Measurements from ENCODE around the gene IGSF9.

Gene IGSF9

DNA sequence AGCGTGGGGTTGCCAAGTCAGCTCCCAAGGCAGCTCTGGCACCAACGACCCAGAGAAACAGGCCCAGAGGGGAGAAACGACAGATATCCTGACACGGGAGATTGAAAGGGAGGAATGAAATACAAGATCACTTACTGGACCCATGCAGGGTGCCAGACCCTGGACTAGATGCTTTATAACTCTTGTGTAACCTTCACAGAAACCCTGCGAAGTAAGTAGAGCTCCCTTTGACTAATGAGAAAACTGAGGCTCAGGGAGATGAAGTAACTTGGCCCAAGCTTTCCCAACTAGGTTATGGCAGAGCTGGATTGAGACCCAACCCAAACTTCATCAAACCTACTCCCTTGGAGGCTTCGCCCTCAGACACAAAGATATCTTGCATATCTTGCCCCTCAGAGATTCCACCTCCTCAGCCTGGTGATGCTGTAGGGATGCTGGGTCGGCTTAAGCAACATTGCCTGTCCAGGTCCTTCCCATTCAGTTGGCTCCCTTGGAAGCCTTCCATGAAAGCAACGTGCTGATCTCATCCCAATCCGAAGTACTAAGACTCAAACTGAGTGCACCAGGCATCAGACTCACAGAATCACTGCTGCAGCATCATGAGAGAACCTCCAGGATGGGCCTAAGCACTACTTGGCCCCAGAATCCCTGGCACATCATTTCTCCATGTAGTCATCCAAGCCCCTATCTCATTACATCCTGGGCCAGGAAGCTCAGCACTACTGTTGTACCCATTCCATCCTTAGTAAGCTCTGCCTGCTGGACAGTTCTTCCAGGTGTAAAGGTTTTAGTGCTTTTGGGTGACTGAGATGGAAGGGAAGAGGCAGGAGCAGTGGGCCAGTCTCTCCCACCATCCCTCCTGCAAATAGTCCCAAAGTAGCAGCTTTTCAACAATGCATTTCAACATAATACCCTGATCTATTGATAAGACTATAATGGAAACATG lies 1.1 kb upstream of the IGSF9 start:
- no peak for DNase-seq (ENCODE audit: low read depth)

DNA sequence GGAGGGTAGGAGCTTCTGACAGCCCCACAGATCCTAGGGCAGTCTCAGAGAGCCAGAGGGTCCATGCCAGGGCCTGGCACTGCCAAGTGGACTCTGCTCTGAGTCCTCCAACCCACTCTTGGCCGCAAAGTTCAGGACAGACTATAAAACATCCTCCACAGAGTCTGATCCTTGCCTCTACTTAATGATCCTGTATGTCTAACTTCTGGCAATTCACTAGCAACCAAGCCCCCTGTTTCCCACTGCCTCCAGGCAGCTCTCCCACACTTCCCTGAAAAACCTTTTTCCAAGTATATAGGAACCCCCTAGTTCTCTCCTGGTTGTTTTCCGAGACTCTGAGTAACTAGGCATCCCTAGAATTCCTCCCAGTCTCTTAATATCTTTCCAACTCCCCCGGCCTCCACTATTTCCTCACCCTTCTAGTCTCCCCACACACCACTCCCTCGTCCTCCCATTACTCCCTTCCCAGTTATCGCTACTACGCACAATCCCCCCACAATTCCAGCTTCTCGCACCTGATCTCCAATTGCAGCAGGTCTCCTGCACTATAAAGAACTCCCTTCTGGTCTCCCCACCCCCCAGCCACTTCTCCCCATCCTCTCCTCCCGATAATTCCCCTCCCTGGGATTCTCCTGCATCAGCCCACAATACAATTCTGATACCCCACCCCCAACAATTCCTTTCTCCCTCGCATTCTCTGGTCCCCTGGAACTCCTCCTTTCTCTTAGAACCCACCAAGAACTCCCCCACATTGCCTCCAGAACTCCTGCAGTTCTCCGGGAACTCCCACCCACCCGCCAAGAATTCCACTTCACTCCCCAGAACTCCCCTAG lies 574 bp downstream of the IGSF9 start:
- DNase-seq (ENCODE audit: low read depth), result no peak

DNA sequence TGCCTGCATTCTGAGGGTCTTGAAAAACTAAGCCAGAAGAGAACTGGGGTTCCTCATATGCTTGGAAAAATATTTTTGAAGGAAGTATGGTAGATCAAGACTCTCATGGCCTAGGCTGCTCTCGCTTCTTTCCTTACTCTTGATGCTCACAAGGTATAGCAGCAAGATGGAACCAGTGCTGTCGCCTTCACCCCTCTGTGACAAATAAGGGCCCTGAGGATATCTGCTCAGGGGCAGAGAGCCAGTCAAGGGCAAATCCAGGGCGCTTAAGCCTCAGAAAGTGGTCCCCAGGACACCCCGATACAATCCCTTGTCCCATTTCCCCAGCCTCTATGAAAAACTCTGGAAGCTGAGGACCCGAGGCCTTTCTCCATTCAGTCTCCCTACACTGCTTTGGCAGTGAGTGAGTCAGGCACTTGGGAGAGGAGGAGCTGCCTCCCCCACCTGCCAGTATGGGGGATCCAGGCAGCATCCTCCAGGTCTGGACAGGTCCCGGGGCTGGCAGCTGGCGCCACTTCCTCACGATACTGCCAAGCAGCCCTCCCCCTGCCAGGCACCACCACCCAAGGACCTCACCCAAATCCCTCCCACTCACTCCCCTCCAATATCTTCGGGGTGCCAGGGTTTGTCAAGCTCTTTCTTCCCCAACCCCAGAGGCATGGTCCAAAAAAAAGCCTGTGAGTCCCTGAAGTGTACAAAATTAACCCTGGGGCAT lies 1.3 kb downstream of the IGSF9 start:
- DNase-seq (ENCODE audit: low read depth), result no peak

DNA sequence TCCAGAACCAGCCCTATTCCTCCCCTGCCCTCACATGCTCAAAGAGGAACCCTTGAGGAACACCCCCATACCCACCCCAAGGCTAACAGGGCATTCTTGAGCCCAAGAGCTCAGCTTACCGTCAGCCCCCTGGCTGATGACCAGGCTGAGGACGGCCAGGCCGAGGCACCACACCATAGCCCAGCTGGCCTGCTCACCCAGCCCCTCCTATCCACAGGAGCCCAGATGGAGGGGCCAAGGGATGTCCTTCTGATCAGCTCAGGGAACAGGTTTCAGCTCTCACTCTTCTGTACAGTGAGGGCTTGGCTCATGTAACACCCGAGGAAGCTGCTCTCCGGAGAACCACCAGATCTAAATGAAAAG lies 2.2 kb downstream of the IGSF9 start:
- no peak for DNase-seq (ENCODE audit: low read depth)

DNA sequence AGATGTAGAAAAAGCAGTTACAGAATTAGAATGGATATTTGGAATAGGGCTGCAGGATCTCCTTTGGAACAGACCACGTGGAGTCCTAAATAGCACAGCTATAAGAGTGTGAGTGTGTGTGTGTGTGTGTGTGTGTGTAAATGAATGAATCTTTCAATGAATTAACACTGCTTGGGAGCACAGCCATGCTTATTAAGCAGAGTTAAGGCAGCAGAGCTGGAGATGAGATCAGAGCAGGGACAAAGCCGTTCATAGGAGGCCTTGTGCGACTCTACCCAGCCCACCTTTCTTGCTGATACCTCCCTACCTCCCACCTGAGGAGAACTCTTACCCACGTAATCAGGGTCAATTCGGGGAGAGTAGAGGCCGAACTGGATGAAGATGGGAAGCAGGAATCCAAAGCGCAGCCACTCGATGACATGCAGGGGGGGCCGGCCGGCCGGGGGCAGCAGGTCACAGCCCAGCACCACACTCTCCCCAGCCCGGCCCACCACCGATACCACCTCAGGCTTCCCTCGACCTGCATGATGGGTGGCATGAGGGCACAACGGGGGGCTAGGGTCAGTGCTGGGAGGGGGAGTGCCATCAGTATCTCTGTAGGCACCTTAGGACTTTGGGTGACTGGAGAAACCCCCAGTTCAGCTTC lies 2.7 kb downstream of the IGSF9 start:
- no peak for DNase-seq (ENCODE audit: low read depth)

DNA sequence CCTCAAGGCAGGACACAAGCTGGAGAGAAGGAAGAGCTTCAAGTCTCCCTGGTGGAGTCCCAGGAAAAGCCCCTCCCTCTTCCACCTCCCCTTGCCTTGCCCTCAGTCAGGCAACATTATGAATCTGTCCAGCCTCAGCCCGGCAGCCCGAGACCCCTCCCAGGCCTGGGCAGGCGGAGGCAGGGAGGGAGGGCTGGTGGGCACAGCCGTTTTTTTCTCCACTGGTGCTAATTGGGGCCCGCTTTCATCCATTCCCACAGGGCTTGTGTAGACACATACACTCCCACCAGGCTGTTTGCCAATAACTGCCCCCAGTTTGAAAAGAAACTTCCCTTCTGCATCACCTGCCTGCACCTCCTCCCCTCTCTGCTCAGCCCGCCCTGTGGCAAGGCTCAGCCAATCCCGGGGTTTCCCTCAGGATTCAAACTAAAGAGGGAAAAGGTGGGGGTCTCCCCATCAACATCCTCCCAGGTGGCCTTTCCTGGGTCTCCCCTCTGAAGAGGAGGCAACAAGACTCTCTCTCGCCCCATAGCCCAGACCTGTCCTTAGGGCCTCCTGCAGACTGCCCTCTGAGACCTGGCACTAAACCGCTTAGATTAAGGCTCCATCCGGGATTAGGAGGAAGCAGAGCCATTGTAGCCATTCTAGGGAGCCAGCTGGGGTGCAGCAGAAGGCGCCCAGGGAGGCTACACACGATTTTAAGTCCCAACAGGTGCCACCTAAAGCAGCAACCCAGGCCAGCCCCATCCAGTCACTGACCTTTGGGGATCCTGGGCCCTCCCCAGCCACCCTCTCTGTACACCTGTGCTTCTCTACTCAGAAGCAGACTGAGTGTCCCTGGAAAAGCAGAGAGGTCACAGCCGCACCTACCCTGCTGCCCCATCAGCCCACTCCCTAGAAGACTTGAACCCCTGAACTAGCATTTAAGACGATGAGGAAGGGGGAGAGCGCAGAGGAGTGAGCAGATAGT lies 3.5 kb downstream of the IGSF9 start:
- no peak for DNase-seq (ENCODE audit: low read depth)

DNA sequence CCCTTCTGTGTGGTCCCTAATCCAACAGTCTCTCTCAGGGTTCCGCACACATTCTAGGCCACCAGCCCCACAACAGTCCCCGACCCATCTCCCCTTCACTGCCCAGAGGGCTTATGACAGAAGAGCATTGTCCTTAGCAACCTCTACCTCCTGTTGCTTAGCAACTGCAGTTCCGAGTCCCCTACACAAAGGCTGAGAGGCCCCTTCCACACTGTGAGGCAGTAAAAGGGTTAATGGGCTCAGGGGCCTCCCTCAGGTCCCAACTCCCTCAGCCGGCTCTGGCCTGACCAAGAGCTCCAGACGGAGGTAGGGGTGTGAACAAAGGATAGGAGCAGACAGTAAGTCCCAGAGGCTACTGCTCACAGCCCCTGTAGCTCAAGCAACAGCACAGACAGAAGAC lies 4.3 kb downstream of the IGSF9 start:
- DNase-seq (ENCODE audit: low read depth), result no peak

DNA sequence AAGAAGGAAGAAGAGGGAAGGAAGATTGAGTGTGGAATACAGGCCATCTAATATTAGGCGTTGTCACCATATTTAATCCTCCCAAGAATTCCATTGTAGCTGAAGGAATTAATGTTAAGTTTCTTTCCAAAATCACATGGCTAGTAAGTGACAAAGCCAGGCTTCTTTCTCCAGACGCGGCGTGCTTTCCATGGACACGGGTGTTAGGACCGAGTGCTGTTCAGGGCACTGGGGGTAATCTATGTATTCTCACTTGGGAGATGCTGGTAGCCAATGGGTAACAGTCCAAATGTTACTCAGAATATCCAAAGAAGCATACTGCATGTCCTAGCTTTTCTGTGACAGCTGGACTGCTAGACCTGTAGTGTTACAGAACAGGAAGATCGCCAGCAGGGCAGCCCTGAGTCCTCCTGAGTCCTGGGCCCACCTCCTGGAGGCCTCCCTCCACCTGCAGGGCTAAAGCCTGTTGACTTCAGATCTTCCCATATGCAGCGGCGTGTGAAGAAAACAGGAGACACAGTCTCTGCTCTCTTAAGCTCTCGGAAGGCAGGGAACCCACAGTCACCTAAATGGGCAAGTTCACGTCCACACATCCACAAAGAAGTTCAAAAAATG lies 5.3 kb downstream of the IGSF9 start:
- no peak for DNase-seq (ENCODE audit: low read depth)

DNA sequence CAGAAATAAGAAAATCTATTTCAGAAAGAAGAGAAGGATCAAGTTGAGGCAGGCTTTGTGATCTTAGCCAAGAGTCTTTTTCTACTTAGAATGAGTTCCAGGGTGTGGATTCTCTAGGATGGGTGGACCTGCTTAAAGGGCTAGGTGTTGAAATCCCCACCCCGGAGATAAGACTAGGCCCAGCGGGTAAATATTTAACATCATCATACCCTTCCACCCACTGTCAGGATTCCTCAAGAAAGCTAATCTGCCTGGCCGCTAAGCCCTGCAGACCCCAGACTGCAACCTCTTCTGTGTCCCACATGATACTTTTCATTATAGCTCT lies 5.8 kb downstream of the IGSF9 start:
- DNase-seq (ENCODE audit: low read depth), result no peak

DNA sequence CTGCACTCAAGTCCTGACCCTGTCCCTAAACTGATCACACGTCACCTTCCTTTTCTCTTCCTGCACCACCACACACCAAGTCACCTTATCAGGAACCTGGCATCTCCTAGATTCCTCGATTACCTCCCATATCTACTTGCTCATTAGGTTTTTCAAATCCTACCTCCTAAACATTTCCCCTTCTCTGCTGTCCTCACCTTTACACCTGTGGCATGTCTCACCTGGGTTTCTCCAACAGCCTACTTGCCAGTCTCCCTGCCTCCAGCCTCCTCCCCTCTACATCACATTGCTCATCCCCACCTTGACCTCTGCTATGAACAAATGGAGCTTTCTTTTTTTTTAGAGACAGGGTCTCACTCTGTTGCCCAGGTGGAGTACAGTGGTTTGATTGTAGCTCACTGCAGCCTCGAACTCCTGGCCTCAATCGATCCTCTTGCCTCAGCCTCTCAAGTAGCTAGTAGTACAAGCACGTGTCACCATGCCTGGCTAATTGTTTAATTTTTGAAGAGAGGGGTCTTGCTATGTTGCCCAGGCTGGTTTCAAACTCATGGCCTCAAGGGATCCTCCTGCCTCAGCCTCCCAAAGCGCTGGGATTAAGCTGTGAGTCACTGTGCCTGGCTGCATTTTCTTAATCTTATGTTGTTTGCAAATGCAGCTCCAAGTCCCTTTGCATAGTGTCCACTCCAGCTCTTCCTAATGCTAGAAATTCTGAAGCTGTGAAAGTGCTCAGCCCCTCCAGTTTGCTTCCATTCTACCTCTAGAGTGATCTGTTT lies 6.3 kb downstream of the IGSF9 start:
- DNase-seq (ENCODE audit: low read depth), result no peak

DNA sequence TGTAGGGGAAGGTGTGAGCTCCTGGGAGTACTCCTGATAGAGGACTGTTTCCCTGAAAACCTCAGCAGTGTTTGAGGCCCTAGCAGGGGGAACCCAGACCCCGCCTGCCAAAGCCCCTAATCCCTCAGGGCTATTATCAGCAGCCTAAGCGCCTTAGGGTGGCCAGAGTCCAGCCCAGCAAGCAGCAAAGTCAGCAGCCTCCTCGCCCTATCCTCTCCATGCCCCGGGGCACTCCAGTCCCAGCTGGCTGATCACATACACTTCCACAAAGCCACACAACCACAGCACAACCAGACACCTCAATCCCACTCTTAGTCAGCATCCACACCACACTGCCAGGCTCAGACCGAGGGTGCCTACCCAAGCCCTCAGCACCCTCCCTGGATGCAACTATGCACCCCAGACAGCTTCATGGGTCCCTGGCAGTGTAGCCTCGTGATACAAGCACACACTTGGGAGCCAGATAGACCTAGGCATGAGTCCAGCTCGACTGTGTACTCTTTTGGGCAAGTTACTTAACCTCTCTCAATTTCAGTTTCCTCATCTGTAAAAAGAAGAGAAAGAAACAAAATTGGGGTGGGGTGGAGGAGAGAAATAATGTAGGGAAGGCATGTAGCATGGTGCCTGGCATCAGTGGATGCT lies 7.1 kb downstream of the IGSF9 start:
- no peak for DNase-seq (ENCODE audit: low read depth)

DNA sequence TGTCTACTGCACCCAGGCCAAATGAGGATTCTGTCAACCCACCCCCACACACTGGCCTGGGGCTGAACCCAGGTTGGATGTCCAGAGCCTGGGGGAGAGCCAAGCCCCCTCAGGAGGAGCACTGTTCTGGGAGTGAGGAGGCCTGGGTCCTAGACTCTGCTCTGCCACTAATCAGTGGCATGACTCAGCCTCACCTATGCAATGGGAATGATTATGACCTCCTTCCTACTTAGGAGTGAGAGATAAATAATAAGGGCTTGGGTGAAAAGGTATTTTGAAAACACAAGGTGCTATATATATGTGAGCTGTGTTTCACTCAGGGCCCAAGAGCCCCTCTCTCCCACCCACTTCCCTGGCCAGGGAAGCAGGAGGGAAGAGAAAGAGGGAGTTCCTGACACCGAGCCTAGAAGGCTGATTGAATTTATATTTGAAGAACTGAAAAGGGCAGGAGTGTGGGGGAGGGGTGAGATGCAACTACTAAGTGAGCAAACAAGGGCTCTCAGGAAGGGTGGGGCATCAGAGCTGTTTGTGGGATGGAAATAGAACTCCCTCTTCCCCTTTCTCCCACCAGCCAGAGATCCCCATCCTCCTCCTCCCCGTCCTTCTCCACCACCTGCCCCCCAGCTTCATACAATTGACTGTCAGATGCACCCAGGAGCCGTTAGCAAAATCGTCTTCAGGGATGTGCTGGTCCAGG lies 8.2 kb downstream of the IGSF9 start:
- DNase-seq (ENCODE audit: low read depth), result no peak

DNA sequence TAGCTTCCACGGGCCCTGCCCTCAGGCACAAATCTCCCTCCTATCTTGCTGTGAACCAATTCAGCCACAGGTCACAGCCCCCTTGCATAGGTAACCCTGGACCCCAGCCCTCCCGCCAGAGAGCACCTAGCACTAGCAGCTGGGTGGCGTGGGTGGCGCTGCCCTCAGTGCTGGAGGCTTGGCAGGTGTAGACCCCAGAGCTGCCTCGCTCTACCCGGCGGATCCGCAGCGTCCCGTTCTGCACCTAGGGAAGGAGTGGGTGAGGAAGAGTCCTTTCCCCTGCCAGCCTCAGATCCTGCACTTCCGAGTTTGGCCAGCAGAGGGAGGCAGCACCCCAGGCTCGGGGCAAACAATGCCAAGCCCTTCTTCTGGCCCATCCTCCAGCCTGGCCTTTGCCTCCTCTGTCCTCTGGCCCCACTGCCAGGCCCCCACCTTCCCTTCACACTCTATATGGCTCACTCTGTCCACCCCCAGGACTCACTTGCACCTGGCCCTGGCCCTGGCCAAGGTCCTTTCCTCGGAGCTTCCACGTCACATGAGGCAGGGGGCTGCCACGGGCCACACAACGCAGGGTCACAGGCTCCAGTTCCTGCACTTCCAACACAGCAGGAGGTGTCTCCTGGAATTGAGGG lies 9.0 kb downstream of the IGSF9 start:
- no peak for DNase-seq (ENCODE audit: low read depth)

DNA sequence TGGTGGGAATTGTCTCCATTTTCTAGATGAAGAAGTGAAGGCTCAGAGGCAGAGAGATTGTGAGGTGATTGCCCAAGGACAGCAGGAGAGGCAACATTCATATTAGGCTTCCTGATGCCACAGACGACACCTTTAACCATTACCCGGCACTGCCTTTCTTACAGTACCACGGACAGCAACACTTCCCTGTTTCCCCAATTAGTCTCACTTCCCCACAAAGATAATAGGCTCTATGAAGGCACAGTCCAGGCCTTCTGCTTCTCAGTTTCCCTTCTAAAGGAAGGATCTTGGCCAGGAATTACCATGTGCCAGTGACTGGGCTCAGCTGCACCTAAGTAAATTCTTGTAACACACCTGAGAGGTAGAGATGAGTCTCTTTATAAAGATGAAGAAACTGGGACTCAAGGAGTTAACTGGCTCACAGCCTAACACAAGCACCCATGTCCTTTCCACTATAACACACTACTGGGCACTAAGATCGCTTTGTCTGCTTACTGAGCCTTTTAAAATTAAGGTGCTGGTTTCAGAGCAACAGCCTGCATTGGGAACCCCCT lies 9.6 kb downstream of the IGSF9 start:
- no peak for DNase-seq (ENCODE audit: low read depth)

DNA sequence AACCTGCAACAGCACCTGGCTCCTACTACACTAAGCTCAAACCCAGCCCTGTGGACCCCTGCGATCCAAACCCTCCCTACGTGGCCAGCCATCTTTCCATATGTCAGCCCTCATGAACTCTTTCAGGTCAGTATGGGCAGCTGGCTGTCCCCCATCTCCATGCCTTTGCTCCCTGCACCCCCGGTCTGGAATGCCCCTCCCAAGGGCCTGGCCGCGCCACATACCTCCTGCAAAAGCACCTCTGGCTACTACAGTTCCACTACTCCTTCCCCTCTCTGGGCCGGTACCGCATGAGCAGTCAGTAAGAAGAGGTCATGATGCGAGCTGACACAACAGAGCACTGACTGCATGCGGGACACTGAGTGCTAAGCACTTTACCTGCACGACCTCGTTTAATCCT lies 10.1 kb downstream of the IGSF9 start:
- DNase-seq (ENCODE audit: low read depth), result no peak

DNA sequence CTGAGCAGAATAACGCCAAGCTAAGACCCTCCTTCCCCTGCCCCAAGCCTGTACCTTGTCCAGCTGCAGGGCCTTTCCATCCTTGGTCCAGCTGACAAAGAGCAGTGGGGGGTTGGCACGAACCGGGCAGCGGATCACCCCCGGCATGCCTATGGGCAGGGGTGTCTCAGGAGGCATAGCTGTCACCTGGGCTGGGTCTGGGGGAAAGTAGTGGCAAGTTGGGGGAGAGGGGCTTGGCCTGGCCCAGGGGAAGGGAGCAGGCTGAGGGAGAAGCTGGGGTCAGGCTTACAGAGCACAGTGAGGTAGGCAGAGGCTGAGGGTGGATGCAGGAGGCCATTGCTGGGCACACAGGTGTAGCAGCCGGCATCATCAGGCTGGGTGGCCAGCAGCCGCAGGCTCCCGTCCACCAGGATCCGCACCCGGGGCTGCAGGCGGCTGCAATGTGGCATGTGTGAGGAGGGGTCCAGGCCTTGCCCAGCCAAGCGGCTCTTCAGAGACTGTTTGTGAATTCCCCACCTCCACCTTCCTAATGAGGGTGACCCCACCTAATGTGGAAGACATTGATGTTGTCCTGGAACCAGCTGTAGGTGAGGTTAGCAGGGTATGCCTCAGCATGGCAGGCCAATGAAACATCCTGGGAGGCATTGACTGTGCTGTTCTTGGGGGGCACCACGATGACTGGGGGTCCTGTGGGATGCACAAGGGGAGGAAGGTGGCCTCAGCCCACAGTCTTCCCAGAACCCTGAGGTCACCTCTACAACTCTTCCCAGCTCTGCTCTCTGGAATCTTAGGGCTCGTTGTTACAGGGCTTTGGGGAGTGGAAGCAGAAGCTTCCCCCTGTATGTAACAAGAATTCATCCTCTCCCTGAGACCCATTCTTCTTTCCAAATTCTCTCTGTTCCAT lies 11.0 kb downstream of the IGSF9 start:
- no peak for DNase-seq (ENCODE audit: low read depth)

DNA sequence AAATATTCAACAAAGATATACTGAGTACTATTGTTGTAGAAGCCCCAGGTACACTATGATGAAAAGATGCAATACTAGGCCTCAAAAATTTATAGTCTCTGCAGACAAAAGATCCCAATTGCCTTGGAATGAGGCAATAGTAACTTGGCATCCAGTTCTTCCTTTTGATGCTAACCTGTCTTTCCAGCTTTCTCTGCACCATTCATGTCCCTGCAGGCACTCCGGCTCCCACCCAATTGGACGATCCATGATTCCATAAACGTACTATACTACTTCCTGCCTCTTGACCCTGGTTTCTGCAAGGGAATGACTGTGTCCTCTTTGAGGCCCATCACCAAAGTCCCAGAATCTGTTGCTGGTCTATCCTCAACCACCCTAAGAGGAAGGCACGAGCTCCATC lies 12.1 kb downstream of the IGSF9 start:
- no peak for DNase-seq (ENCODE audit: low read depth)

Data from GM04504 (cell line).